ENCODE results near the gene POLR3K.
"Not testable (repeated sequence)": the region's sequence is repeated elsewhere in the genome, so short reads cannot be mapped to it uniquely, and the experiment has no call there.

POLR3K gene

GRCh38 chr16:63998-64913 lies 10.8 kb upstream of the POLR3K start:
- DNase-seq = no peak

GRCh38 chr16:63466-63865 lies 10.1 kb upstream of the POLR3K start:
- no peak for DNase-seq

- no peak for DNase-seq
Observed at GRCh38 chr16:62968-63391, 9.6 kb upstream of the POLR3K start.

GRCh38 chr16:62283-62967 lies 9.0 kb upstream of the POLR3K start:
- DNase-seq = no peak

- DNase-seq = no peak
Observed at GRCh38 chr16:61879-62281, 8.5 kb upstream of the POLR3K start.

- no peak for DNase-seq
Observed at GRCh38 chr16:60929-61878, 7.8 kb upstream of the POLR3K start.

GRCh38 chr16:60166-60565 lies 6.8 kb upstream of the POLR3K start:
- DNase-seq = no peak

- DNase-seq = no peak
Observed at GRCh38 chr16:59440-60059, 6.1 kb upstream of the POLR3K start.

- no peak for DNase-seq
Observed at GRCh38 chr16:58491-59439, 5.4 kb upstream of the POLR3K start.

GRCh38 chr16:57711-58110 lies 4.3 kb upstream of the POLR3K start:
- no peak for DNase-seq

- DNase-seq = no peak
Observed at GRCh38 chr16:56231-56927, 3.0 kb upstream of the POLR3K start.

GRCh38 chr16:55571-56136 lies 2.2 kb upstream of the POLR3K start:
- no peak for DNase-seq

GRCh38 chr16:54237-54581 lies 801 bp upstream of the POLR3K start:
- DNase-seq = no peak

GRCh38 chr16:50769-51591 lies 2.4 kb downstream of the POLR3K start:
- no peak for DNase-seq

- no peak for DNase-seq
Observed at GRCh38 chr16:47234-47633, 6.2 kb downstream of the POLR3K start.

GRCh38 chr16:46510-46909 lies 6.9 kb downstream of the POLR3K start:
- DNase-seq = not testable (repeated sequence)

- DNase-seq = no peak
Observed at GRCh38 chr16:45454-45853, 8.0 kb downstream of the POLR3K start.

GRCh38 chr16:44655-45054 lies 8.8 kb downstream of the POLR3K start:
- DNase-seq = no peak

GRCh38 chr16:43294-43693 lies 10.1 kb downstream of the POLR3K start:
- no peak for DNase-seq

GRCh38 chr16:42691-43090 lies 10.7 kb downstream of the POLR3K start:
- DNase-seq = no peak

All from CD4-positive, alpha-beta T cell treated with Interleukin-1 beta for 1 hour (primary cell).